Skeletal muscle cell (primary cell): ENCODE measurements around the gene FAM120B.

ENCODE experiments used
- DNase-seq: peaks from one replicate; pipeline ENCODE4 v3.0.0-alpha.2; 2010; ENCODE audit warnings: low read depth
- H3K4me3 ChIP-seq: 2 replicates; pipeline ENCODE4 v1.5.1; 2011; ENCODE audit warnings: low read depth, mild to moderate bottlenecking, control low read depth, low read length, moderate library complexity

The FAM120B gene

DNA sequence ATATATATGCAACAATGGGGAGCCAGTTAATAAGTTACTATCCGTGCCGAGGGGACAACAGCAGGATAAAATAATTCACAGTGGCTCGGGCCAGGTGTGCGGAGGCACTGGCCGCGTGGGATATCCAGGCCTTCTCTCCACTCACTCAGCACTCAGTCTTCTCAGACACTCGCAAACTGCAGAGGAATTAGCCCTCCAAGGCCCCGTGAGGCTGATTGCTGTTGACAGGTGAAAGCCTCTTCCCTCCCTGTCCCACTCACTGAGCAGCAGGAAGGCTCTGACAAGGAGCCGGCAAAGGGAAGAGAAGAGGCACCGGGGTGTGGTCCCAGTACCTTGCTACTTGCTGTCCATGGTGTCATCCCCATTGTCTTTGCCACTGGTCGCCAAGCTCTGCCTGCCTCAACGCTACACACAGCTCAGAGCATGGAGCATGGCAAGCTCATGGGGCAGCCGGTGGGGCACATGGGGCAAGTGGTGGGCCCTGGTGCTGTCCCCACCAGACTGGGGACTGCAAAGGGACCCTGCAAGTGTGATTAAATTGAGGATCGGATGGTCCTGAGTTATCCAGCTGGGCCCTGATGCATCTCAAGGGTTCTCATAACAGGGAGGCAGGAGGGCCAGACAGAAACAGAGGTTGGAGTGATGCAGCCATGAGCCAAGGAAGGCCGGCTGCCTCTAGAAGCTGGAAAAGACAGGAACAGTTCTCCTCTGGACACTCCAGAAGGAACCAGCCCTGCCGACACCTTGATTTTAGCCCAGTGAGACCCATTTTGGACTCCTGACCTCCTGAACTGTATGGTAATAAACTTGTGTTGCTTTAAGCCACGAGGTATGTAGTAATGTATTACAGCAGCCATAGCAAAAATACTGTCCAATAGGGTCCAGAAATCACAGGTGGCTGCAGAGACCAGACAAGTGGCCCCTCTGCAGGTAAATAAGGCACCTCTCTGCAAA is 126.9 kb downstream of the FAM120B start:
- no peak for DNase-seq
- H3K4me3 ChIP-seq, result no peak overlapping the region

GRCh38 chr6:170434117-170434820 is 127.7 kb downstream of the FAM120B start:
- H3K4me3 ChIP-seq, result no peak overlapping the region
- DNase-seq, result no peak

DNA sequence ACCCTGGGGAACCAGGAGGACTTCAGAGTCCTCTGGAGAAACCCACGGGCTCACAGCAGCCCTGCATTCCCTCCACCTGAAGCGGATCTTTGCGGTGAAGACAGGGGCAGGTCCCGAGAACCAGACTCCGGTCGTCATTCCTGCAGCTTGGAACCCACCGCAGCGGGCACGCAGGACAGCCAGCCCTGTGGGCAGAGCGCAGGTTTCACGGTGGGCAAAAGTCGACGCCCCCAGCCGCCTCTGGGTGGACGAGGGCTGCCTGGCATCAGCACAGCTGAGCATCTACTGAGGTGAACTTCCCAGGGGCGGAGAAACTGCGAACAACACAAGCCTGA is 128.2 kb downstream of the FAM120B start:
- no peak overlapping the region for H3K4me3 ChIP-seq
- DNase-seq, result no peak

DNA sequence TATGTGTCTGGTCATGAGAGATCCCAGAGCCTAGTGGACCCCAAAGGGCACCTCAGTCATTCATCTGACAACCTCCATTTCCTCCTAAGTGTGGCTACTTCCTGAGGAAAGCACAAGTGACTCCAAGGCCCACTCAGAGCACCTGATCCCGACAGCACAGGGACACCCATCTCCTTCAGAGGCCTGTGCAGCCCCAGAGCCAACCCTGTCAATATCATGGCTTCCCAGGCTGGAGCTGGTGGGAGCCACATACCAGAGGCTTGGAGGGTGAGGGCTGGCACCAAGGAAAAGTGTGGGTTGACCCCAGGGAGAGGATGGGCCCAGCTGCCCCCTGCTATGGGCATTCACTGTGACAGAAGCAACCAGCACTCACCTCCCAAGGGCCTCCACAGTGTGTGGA is 129.2 kb downstream of the FAM120B start:
- DNase-seq, result no peak
- no peak overlapping the region for H3K4me3 ChIP-seq

DNA sequence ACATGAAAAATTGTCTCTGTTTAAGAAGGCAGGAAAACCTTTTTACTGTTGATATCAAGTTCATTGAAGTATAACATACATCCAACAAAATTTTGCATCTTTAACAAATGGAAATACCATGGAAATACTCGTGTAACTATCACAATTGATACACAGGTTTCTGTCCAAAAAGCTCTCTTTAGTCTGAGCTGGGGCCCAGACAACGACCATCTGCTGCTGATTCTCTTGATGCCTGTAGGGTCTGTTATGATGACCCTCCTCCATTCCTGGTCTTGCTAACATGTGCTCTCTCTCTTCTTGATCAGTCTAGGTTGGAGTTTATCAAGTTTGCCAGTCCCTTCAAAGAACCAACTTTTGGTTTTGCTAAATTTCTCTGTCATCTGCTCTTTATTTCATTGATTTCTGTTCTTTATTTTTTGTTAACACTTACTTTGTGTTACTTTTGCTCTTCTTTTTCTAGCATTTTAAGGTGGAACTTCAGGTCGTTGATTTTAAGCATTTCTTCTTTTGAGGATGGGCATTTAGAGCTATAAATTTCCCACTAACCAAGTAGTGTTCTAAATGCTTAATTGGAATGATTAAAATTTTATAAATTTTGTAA is 129.8 kb downstream of the FAM120B start:
- no peak for DNase-seq
- H3K4me3 ChIP-seq, result no peak overlapping the region

- no peak for DNase-seq
- H3K4me3 ChIP-seq, result no peak overlapping the region
Observed at GRCh38 chr6:170437719-170438401, 131.3 kb downstream of the FAM120B start.

GRCh38 chr6:170438402-170438753 is 131.8 kb downstream of the FAM120B start:
- H3K4me3 ChIP-seq, result no peak overlapping the region
- peak; percentile 99 for DNase-seq

- DNase-seq, result no peak
- no peak overlapping the region for H3K4me3 ChIP-seq
Observed at GRCh38 chr6:170438861-170439260, 132.3 kb downstream of the FAM120B start.

DNA sequence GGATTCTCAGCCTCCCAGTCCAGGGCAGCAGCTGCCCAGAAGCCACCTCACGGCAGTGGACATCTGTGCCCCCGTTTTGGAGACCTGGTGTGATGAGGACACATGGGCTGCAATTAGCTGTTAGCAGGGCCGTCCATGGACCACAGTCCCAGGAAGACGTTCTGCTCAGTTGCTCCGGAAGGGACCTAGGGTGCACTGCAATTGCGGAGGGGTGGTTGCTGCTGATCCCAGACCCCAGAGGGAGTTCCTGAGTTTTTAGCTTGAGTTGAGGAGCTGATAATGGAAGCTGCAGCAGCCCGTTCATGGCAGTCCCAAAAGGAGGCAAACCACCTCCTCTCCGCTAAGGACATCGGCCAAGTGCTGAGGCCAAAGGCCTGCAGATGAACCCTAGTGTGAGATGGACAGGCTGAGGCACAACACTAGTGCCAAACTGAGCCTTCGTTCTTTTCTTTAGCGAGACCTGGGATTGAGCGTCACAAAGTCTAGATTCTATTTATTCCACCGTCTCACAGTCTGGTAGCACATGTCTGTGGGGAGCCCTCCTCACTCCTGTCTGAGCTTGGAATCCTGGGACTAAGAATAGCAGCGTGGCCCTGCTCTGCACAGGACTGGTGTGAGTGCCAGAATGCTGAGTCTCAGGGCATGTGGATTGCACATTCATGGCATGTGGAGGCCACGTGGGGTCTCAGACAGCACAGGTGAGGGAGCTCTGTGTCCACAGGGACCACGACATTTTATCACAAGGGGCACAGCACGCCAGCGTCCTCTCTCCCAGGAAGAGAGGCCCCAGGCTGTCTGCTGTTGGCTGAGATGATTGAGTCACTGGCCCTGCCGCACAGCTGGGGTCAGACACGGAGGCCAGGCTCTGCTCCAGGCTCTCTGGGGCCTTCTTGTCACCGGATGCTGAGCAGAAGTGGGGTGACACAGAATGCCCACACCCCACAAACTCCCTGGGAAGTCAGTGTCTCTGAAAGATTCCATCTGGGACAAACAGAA is 133.1 kb downstream of the FAM120B start:
- no peak for DNase-seq
- no peak overlapping the region for H3K4me3 ChIP-seq

DNA sequence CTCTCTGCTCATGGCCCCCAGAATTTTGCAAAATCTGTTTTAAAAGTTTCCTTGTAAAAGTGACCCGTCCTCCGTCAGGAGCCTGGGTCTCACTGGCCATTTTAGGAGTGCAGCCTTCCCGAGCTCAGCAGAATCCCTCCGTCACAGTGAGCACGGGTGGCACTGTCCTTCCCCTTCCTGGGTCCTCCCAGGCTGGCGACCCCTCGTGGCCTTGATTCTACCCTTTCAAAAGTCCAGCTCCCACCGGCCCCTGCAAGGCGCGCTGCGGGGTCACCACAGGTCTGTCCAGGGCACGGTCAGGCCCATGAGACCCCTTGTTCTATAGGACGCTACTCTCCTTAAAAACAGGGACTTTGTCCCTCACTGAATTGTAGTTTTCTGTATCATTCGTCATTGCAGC is 133.9 kb downstream of the FAM120B start:
- no peak overlapping the region for H3K4me3 ChIP-seq
- DNase-seq, result no peak

- no peak for DNase-seq
- no peak overlapping the region for H3K4me3 ChIP-seq
Observed at GRCh38 chr6:170441316-170441715, 134.8 kb downstream of the FAM120B start.

GRCh38 chr6:170442596-170442995 is 136.0 kb downstream of the FAM120B start:
- no peak overlapping the region for H3K4me3 ChIP-seq
- no peak for DNase-seq

DNA sequence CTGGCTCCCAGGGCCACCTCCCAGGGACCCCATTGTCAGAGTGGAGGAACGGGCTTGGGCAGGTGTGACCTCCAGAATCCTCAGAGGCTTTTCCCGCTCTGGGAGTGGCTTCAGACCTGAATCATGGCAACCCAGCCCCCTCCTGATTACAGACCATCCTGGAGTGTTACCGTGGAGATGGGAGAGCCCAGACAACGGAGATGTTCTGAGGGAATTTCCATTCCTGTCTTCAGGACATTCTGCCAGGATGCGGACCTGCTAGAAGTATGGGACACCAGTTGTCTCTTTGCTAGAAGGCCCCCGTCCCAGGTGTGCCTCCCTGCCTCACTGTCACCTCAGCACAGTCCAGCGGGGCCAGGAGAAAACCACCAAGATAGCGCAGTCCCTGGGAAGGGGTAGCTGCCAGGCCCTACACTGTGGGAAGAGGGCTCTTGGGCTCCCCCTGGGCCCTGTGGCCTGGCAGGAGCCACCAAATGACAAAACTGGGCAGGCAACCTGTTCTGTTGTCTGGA is 136.6 kb downstream of the FAM120B start:
- no peak for DNase-seq
- H3K4me3 ChIP-seq, result no peak overlapping the region

DNA sequence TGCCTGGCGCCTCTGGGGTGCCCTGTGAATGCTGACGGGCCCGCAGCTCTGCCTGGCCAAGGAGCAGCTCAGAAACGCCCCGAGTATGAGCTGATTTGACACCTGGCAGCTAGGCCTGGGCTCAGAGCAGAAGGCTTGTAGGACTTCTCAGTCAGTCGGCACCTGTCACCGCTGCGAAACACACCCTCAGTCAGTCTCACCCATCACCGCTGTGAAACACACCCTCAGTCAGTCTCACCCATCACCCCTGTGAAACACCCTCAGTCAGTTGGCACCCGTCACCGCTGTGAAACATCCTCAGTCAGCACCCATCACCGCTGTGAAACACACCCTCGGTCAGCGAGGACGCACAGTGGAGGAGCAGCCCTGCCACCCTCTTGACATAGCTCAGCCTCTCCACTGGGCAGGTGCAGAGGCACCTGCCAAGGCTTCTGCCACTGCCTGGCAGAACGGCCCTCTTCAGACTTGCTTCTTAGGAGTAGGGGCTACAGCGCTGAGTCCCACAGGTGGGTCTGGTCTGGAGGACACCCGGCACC is 137.6 kb downstream of the FAM120B start:
- no peak overlapping the region for H3K4me3 ChIP-seq
- no peak for DNase-seq

DNA sequence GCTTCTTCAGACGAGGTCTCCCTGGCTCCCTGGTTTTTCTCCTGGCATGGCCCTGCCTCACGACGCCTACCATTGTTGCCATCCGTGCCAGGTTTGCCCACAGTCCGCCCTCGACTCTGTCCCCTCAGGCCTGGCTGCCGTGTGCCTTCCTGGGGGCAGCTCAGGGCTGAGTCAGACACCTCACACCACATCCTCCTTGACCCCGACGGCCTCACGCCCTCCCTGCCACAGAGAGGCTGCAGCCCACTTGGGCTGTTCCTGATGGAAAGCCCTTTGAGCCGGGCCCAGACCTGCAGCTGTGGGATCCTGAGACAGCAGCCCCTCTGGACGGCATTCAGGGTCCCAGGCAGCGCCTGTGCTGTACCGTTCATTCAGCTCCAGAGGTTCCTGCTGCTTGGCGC is 138.3 kb downstream of the FAM120B start:
- H3K4me3 ChIP-seq, result no peak overlapping the region
- no peak for DNase-seq

DNA sequence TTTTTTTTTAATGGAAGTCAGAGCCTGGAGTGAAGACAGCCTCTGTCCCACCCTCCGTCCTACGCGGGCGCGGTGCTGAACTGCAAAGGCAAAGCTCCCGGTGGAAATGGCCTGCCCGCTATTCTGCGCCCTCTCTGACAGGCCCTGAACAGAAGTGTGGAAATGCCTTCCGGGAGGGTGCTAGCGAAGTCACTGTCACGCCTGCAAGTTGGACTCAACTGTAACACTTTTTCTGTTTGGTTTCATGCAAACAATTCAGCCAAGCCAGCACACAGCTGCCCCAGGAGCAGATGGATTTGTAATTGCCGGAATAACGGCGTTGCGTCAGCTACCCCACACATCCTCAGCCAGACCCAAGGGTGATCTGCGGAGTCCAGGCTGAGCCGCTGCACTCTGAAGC is 138.9 kb downstream of the FAM120B start:
- no peak overlapping the region for H3K4me3 ChIP-seq
- peak; percentile 67 for DNase-seq

DNA sequence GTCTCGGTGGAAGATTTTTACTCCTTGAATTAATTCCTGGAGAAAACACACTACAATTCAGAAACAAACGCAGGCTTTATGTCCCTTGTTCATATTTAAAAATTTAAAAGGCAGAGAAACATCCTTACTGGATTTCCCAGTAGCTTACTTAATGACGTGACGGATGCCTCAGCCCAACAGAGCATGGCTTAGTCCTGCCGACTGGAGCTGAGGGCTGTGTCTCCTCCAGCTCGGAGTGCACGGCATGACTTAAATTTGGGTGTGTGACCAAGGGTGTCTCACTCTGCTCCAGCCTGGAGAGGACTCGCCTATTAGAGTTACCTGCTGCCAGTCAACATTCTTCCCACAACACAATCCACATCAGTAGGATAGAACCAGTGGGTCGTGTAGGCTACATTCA is 139.4 kb downstream of the FAM120B start:
- DNase-seq, result no peak

DNA sequence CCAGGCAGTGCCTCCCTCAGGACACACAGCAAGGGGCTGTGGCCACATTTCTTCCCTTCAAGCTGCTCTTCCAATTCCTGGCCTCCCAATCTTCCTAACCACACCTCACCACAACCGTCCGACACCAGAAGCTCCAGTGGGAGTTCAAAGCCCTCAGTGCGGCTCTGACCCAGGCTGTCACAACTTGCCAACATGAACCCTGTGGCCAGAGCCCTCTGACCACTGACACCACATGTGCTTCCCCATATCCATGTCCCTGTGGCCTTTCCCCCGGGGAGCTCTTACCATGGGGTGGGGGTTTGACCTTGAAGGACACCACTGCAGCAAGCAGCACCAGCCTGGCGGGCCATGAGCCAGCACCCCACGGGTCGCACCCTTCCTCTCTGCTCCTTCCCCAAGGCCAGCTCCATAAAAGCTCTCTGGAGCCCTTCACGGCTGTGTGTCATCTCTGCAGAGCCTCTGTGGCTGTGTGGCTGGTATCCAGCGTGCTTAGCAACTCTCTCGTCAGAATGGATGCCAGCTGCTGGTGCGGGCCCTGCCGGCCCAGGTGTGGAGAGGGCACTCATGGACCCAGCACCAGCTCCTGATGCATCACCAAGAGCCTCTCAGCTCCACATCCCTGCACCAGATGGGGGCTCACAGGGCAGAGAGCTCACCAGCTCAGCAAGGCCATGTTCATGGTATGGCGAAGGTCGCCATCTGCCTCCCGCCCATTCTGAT is 140.4 kb downstream of the FAM120B start:
- DNase-seq, result no peak

More for the DNA sequence above, 139.4 kb downstream of the FAM120B start:
- no peak overlapping the region for H3K4me3 ChIP-seq

More for the DNA sequence above, 140.4 kb downstream of the FAM120B start:
- H3K4me3 ChIP-seq, result no peak overlapping the region
